Smooth muscle cell (in vitro differentiated cells): ENCODE data around the gene BCL11A. TPM values are rescaled to one million over a fixed set of nuclear protein-coding genes. Genes with fewer than 3 reads are reported as not detected.
A peak's percentile ranks its signal among the peaks of the same experiment; 100 is the strongest.

Experiments
- DNase-seq: peaks from one replicate; lab custom pipeline; 2025; ENCODE audit not compliant: unreplicated experiment; lab: John Stamatoyannopoulos, UW
- H2AFZ ChIP-seq: fragments of 200-600 bp; sonication (generic); 2 replicates; pipeline ENCODE4 v1.6.0; 2016; ENCODE audit warnings: antibody characterized with exemption, low read depth, mild to moderate bottlenecking
- H3F3A ChIP-seq: fragments of 200-600 bp; sonication (generic); 2 replicates; pipeline ENCODE4 v1.6.0; 2017; ENCODE audit warnings: antibody characterized with exemption, low read depth
- H3K27ac ChIP-seq: fragments of 200-600 bp; sonication (generic); 2 replicates; pipeline ENCODE4 v1.5.1; 2016; ENCODE audit warnings: low read depth, mild to moderate bottlenecking
- H3K27me3 ChIP-seq: fragments of 200-600 bp; sonication (generic); 2 replicates; pipeline ENCODE4 v1.6.1; 2016; ENCODE audit warnings: low read depth, mild to moderate bottlenecking
- H3K36me3 ChIP-seq: fragments of 200-600 bp; sonication (generic); 2 replicates; pipeline ENCODE4 v1.5.1; 2016; ENCODE audit warnings: low read depth
- H3K4me1 ChIP-seq: fragments of 200-600 bp; sonication (generic); 2 replicates; pipeline ENCODE4 v1.5.1; 2016; ENCODE audit warnings: low read depth
- H3K4me2 ChIP-seq: fragments of 200-600 bp; sonication (generic); 2 replicates; pipeline ENCODE4 v1.6.0; 2016; ENCODE audit warnings: mild to moderate bottlenecking
- H3K4me3 ChIP-seq: fragments of 200-600 bp; sonication (generic); 2 replicates; pipeline ENCODE4 v1.5.1; 2016; ENCODE audit warnings: mild to moderate bottlenecking
- H3K79me2 ChIP-seq: fragments of 200-600 bp; sonication (generic); 2 replicates; pipeline ENCODE4 v1.6.0; 2016; ENCODE audit warnings: low read depth, mild to moderate bottlenecking
- H3K9ac ChIP-seq: fragments of 200-600 bp; sonication (generic); 2 replicates; pipeline ENCODE4 v1.6.0; 2016; ENCODE audit warnings: low read depth
- H3K9me3 ChIP-seq: fragments of 200-600 bp; sonication (generic); replicated peaks from 2 replicates; pipeline ENCODE4 v1.5.1; 2016; ENCODE audit warnings: low read depth
- H4K20me1 ChIP-seq: fragments of 200-600 bp; sonication (generic); 2 replicates; pipeline ENCODE4 v1.6.0; 2016; ENCODE audit warnings: low read depth
- CTCF ChIP-seq: fragments of 200-600 bp; sonication (generic); IDR thresholded peaks from 2 replicates; pipeline ENCODE4 v1.5.1; 2017; ENCODE audit warnings: borderline replicate concordance, mild to moderate bottlenecking, antibody characterized with exemption; ENCODE audit not compliant: insufficient read depth, poor library complexity, severe bottlenecking
- WGBS: methylation state at CpG from one replicate; pipeline ENCODE4 v1.1.7; 2016; ENCODE audit warnings: low lambda C conversion rate; 5-methylcytosine and 5-hydroxymethylcytosine counted together
- polyA plus RNA-seq: library from polyadenylated mRNA; unstranded; fragments of >200 nt; fragmentation: Nextera tagmentation; extraction: Ambion mirVana; gene quantifications from 2 replicates; pipeline ENCODE4 v1.2.1, GENCODE V29; 2016
- total RNA-seq: library from RNA; depleted of rRNA; stranded (reverse); fragments of >200 nt; gene quantifications from 2 replicates; pipeline ENCODE4 v1.2.3, GENCODE V29; 2014

The BCL11A gene
- total and polyA plus RNA-seq, 2 experiments from 2014 or later: 15.8 to 20.0 TPM

GRCh38 chr2:60581433-60582282 lies 28.2 kb upstream of the BCL11A start:
- Histone ChIP-seq H3K27me3 (no peaks in the 10 kb centered on the region), H3K27ac (no peak overlapping the region), H3K4me2 (peak overlapping the region; percentile 87), H3K9me3 (no peaks in the 10 kb centered on the region), H3F3A (no peaks in the 10 kb centered on the region), H3K79me2 (no peaks in the 10 kb centered on the region), H3K4me1 (no peaks in the 10 kb centered on the region), H3K9ac (peak overlapping the region; percentile 46), H4K20me1 (no peaks in the 10 kb centered on the region), H2AFZ (peak overlapping the region; percentile 94), H3K36me3 (no peaks in the 10 kb centered on the region), H3K4me3 (peak overlapping the region; percentile 52)
- 4% methylated on average over 59 of the region's 59 CpGs for WGBS
- peak; percentile 47 for DNase-seq
- peak; percentile 98 for TF ChIP-seq CTCF

DNA sequence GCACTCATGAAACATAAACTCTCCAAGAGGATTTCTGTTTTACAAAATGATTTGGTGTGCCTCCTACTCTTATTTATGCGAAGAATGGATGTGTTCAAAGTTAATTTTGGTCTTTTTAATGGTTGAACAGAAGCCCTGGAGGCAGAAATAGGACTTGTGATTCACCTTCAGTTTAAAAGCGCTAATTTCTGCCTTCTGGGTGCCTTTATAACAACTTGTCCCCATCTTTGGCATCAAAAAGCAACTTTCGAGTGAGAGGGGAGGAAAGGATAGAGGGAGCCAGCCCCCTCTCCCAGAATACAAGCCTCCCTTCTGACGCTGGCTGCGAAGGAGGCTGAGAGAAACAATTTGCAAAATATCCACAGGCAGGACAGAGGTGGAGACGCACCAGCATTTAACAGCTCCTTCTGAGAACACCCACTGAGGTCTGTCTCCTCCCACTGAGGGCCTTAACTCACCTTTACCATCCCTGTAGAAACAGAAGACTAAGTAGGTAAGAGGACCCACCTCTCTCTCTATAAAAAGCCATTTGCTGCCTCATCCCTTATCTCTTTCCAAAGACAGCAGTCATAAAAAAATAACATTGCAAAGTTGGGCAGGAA lies 24.3 kb upstream of the BCL11A start:
- Histone ChIP-seq H3K9ac (no peak overlapping the region), H3F3A (no peaks in the 10 kb centered on the region), H3K9me3 (no peaks in the 10 kb centered on the region), H3K27me3 (no peaks in the 10 kb centered on the region), H3K79me2 (no peaks in the 10 kb centered on the region), H3K36me3 (no peaks in the 10 kb centered on the region), H3K27ac (no peak overlapping the region), H3K4me1 (no peaks in the 10 kb centered on the region), H3K4me2 (no peak overlapping the region), H4K20me1 (no peaks in the 10 kb centered on the region), H2AFZ (no peak overlapping the region), H3K4me3 (no peak overlapping the region)
- no peak for TF ChIP-seq CTCF
- 64% methylated on average over 6 of the region's 6 CpGs for WGBS
- DNase-seq: no peak

DNA sequence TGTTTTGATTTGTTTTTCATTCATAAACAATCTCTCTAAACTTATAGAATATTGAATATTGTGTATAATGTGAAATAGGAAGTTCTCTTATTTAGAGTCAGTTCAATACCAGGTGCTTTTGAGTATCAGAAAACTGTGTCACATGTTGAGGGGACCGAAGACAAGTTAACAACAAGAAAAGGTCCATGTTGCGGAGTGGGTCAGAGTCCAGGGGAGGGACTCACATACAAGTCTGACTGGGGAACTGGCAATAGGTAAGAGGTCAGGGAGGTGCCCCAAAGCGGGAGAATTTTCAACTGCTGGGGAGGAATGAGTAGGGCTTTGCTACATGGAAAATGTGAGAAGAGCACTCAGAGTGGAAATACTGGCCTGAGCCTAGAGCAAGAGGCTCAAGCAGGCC lies 19.8 kb upstream of the BCL11A start:
- no peaks in the 10 kb centered on the region for H3K27me3 ChIP-seq
- no peaks in the 10 kb centered on the region for H3K36me3 ChIP-seq
- H3F3A ChIP-seq: no peaks in the 10 kb centered on the region
- TF ChIP-seq CTCF: no peak
- no peaks in the 10 kb centered on the region for H3K9me3 ChIP-seq
- H3K4me3 ChIP-seq: no peak overlapping the region
- H4K20me1 ChIP-seq: no peaks in the 10 kb centered on the region
- H3K27ac ChIP-seq: no peak overlapping the region
- no peak overlapping the region for H2AFZ ChIP-seq
- H3K4me2 ChIP-seq: no peak overlapping the region
- H3K4me1 ChIP-seq: no peaks in the 10 kb centered on the region
- no peaks in the 10 kb centered on the region for H3K79me2 ChIP-seq
- 100% methylated on average over 3 of the region's 3 CpGs for WGBS
- H3K9ac ChIP-seq: no peak overlapping the region
- no peak for DNase-seq
